ENCODE measurements around the gene ARL8B.

The ARL8B gene

GRCh38 chr3:5212628-5213573, 90.8 kb downstream of the ARL8B start:
- no peak for ATAC-seq
- TF ChIP-seq CREB5 (CRISPR knock-in tag; IDR thresholded peaks at IDR 0.05; ENCODE audit: low read depth) (no peak), ZFP3 (CRISPR knock-in tag; IDR thresholded peaks at IDR 0.05) (no peak), ZNF8 (CRISPR knock-in tag; IDR thresholded peaks at IDR 0.05) (no peak), GLIS3 (CRISPR knock-in tag; IDR thresholded peaks at IDR 0.05) (no peak), OSR1 (CRISPR knock-in tag; IDR thresholded peaks at IDR 0.05) (no peak), ARNTL (CRISPR knock-in tag; IDR thresholded peaks at IDR 0.05; ENCODE audit: borderline replicate concordance, low read depth) (no peak), POU6F1 (CRISPR knock-in tag; IDR thresholded peaks at IDR 0.05; ENCODE audit: borderline replicate concordance, low read depth) (no peak), SNAI2 (CRISPR knock-in tag; IDR thresholded peaks at IDR 0.05) (no peak), CSDC2 (CRISPR knock-in tag; IDR thresholded peaks at IDR 0.05) (no peak), PPARA (CRISPR knock-in tag; IDR thresholded peaks at IDR 0.05; ENCODE audit: borderline replicate concordance) (no peak), CSRNP3 (CRISPR knock-in tag; IDR thresholded peaks at IDR 0.05) (no peak), ZC3H10 (CRISPR knock-in tag; IDR thresholded peaks at IDR 0.05) (no peak), TCF4 (CRISPR knock-in tag; IDR thresholded peaks at IDR 0.05; ENCODE audit: borderline replicate concordance) (no peak), ZNF565 (CRISPR knock-in tag; conservative IDR thresholded peaks at IDR 0.05; ENCODE audit: low read depth) (no peak), ZFP30 (CRISPR knock-in tag; IDR thresholded peaks at IDR 0.05) (no peak), ZNF70 (CRISPR knock-in tag; IDR thresholded peaks at IDR 0.05) (no peak), BACH2 (CRISPR knock-in tag; IDR thresholded peaks at IDR 0.05; ENCODE audit: borderline replicate concordance) (no peak), TOX (CRISPR knock-in tag; IDR thresholded peaks at IDR 0.05; ENCODE audit: borderline replicate concordance) (no peak)
- TF ChIP-seq, protein P1, sequence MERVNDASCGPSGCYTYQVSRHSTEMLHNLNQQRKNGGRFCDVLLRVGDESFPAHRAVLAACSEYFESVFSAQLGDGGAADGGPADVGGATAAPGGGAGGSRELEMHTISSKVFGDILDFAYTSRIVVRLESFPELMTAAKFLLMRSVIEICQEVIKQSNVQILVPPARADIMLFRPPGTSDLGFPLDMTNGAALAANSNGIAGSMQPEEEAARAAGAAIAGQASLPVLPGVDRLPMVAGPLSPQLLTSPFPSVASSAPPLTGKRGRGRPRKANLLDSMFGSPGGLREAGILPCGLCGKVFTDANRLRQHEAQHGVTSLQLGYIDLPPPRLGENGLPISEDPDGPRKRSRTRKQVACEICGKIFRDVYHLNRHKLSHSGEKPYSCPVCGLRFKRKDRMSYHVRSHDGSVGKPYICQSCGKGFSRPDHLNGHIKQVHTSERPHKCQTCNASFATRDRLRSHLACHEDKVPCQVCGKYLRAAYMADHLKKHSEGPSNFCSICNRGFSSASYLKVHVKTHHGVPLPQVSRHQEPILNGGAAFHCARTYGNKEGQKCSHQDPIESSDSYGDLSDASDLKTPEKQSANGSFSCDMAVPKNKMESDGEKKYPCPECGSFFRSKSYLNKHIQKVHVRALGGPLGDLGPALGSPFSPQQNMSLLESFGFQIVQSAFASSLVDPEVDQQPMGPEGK (CRISPR knock-in tag; IDR thresholded peaks at IDR 0.05; ENCODE audit: borderline replicate concordance) = no peak
- TF ChIP-seq, protein P2, sequence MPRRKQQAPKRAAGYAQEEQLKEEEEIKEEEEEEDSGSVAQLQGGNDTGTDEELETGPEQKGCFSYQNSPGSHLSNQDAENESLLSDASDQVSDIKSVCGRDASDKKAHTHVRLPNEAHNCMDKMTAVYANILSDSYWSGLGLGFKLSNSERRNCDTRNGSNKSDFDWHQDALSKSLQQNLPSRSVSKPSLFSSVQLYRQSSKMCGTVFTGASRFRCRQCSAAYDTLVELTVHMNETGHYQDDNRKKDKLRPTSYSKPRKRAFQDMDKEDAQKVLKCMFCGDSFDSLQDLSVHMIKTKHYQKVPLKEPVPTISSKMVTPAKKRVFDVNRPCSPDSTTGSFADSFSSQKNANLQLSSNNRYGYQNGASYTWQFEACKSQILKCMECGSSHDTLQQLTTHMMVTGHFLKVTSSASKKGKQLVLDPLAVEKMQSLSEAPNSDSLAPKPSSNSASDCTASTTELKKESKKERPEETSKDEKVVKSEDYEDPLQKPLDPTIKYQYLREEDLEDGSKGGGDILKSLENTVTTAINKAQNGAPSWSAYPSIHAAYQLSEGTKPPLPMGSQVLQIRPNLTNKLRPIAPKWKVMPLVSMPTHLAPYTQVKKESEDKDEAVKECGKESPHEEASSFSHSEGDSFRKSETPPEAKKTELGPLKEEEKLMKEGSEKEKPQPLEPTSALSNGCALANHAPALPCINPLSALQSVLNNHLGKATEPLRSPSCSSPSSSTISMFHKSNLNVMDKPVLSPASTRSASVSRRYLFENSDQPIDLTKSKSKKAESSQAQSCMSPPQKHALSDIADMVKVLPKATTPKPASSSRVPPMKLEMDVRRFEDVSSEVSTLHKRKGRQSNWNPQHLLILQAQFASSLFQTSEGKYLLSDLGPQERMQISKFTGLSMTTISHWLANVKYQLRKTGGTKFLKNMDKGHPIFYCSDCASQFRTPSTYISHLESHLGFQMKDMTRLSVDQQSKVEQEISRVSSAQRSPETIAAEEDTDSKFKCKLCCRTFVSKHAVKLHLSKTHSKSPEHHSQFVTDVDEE (CRISPR knock-in tag; IDR thresholded peaks at IDR 0.05) = no peak

DNA sequence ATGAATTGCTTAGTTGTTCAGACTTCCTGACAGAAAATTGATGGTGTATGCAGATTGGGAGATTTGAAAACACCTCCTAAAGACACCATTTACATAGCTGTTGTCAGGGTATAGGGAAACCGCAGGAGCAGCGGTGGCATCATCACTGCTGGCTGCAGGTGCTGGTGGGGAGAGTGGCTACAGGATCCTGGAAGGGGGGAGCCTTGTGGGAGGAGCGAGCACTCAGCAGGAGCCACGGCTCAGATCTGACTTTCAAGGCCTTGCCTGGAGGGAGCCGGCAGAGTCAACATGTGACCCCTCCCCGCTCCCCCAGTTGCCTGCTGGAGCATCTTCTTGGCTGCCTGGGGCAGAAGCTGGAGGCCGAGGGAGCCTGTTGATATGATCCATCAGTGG, 91.5 kb downstream of the ARL8B start:
- ATAC-seq = no peak

More for the DNA sequence above, 91.5 kb downstream of the ARL8B start:
- no peak for TF ChIP-seq ARNTL (CRISPR knock-in tag; IDR thresholded peaks at IDR 0.05; ENCODE audit: borderline replicate concordance, low read depth)
- no peak for TF ChIP-seq CSDC2 (CRISPR knock-in tag; IDR thresholded peaks at IDR 0.05)
- TF ChIP-seq ZFP3 (CRISPR knock-in tag; IDR thresholded peaks at IDR 0.05) = no peak
- no peak for TF ChIP-seq SNAI2 (CRISPR knock-in tag; IDR thresholded peaks at IDR 0.05)
- TF ChIP-seq CREB5 (CRISPR knock-in tag; IDR thresholded peaks at IDR 0.05; ENCODE audit: low read depth) = no peak
- TF ChIP-seq, protein P2 (CRISPR knock-in tag; IDR thresholded peaks at IDR 0.05) = no peak
